Liver (tissue), 3 donors: ENCODE results near the gene CAMK1D.

Experiments
- RAD21 ChIP-seq, 2 donors: IDR thresholded peaks; 2 replicates each; pipeline ENCODE4 v1.6.1; 2016; ENCODE audit warnings: antibody characterized with exemption in 2 of 2, mild to moderate bottlenecking in 2 of 2
- TF ChIP-seq, protein P1 (sequence below): IDR thresholded peaks from 2 replicates; pipeline ENCODE4 v1.6.1; 2016; ENCODE audit warnings: antibody characterized with exemption, mild to moderate bottlenecking
- TF ChIP-seq, protein P2 (sequence below): fragments of 150-350 bp; IDR thresholded peaks from 2 replicates; pipeline ENCODE4 v1.5.1; 2017; ENCODE audit warnings: improper control_type of control experiment, low read depth, low read length; ENCODE audit not compliant: missing input control
- donor health status: healthy.
- donor health status: healthy.

DNA sequence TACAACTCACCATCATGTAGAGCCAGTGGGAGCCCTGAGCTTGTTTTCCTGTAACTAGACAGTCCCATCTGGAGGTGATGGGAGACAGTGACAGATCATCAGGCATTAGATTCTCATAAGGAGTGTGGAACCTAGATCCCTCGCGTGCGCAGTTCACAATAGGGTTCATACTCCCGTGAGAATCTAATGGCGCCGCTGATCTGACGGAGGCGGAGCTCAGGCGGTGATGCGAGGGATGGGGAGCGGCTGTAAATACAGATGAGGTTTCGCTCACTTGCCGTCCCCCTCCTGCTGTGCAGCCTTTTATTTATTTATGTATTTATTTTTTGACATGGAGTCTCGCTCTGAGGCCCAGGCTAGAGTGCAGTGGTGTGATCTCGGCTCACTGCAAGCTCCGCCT, 139.3 kb downstream of the CAMK1D start:
- no peak for TF ChIP-seq RAD21 (IDR thresholded peaks at IDR 0.05)
- TF ChIP-seq, protein P1, sequence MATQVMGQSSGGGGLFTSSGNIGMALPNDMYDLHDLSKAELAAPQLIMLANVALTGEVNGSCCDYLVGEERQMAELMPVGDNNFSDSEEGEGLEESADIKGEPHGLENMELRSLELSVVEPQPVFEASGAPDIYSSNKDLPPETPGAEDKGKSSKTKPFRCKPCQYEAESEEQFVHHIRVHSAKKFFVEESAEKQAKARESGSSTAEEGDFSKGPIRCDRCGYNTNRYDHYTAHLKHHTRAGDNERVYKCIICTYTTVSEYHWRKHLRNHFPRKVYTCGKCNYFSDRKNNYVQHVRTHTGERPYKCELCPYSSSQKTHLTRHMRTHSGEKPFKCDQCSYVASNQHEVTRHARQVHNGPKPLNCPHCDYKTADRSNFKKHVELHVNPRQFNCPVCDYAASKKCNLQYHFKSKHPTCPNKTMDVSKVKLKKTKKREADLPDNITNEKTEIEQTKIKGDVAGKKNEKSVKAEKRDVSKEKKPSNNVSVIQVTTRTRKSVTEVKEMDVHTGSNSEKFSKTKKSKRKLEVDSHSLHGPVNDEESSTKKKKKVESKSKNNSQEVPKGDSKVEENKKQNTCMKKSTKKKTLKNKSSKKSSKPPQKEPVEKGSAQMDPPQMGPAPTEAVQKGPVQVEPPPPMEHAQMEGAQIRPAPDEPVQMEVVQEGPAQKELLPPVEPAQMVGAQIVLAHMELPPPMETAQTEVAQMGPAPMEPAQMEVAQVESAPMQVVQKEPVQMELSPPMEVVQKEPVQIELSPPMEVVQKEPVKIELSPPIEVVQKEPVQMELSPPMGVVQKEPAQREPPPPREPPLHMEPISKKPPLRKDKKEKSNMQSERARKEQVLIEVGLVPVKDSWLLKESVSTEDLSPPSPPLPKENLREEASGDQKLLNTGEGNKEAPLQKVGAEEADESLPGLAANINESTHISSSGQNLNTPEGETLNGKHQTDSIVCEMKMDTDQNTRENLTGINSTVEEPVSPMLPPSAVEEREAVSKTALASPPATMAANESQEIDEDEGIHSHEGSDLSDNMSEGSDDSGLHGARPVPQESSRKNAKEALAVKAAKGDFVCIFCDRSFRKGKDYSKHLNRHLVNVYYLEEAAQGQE = no peak
- TF ChIP-seq, protein P2, sequence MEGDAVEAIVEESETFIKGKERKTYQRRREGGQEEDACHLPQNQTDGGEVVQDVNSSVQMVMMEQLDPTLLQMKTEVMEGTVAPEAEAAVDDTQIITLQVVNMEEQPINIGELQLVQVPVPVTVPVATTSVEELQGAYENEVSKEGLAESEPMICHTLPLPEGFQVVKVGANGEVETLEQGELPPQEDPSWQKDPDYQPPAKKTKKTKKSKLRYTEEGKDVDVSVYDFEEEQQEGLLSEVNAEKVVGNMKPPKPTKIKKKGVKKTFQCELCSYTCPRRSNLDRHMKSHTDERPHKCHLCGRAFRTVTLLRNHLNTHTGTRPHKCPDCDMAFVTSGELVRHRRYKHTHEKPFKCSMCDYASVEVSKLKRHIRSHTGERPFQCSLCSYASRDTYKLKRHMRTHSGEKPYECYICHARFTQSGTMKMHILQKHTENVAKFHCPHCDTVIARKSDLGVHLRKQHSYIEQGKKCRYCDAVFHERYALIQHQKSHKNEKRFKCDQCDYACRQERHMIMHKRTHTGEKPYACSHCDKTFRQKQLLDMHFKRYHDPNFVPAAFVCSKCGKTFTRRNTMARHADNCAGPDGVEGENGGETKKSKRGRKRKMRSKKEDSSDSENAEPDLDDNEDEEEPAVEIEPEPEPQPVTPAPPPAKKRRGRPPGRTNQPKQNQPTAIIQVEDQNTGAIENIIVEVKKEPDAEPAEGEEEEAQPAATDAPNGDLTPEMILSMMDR = no peak
